Heart left ventricle (tissue), 16 donors: Measurements from ENCODE around the gene COQ7. TPM values are rescaled to one million over a fixed set of nuclear protein-coding genes. Genes with fewer than 3 reads are reported as not detected.

Source experiments
- ATAC-seq, 4 donors: fragments of 200-7000 bp; cut with Tn5 transposase; one replicate each; pipeline ENCODE4 v1.9.1; 2020 to 2022; ENCODE audit warnings: moderate library complexity in 4 of 4, mild to moderate bottlenecking in 3 of 4, moderate number of reproducible peaks in 1 of 4
- DNase-seq, 5 donors: peaks; one replicate each; pipeline ENCODE4 v3.0.0-alpha.2; 2020
- H3K27ac ChIP-seq, 12 donors: fragments of 200-600 bp; sonication (generic) in 4 of 12; one replicate each; pipeline versions ENCODE4 v1.5.0 to v1.8.0; 2016 to 2022; ENCODE audit warnings: mild to moderate bottlenecking in 2 of 12
- H3K27me3 ChIP-seq, 9 donors: fragments of 200-600 bp; sonication (generic) in 2 of 9; one replicate each; pipeline versions ENCODE4 v1.5.1 to v1.8.0; 2016 to 2022; ENCODE audit warnings: mild to moderate bottlenecking in 3 of 9
- H3K36me3 ChIP-seq, 9 donors: fragments of 200-600 bp; sonication (generic) in 2 of 9; one replicate each; pipeline versions ENCODE4 v1.5.0 to v1.8.0; 2018 to 2022; ENCODE audit warnings: mild to moderate bottlenecking in 2 of 9
- H3K4me1 ChIP-seq, 12 donors: fragments of 200-600 bp; sonication (generic) in 4 of 12; one replicate each; pipeline versions ENCODE4 v1.5.0 to v1.8.0; 2016 to 2022; ENCODE audit warnings: mild to moderate bottlenecking in 3 of 12
- H3K4me3 ChIP-seq, 12 donors: fragments of 200-600 bp; sonication (generic) in 4 of 12; one replicate each; pipeline versions ENCODE4 v1.5.0 to v1.8.0; 2017 to 2022; ENCODE audit warnings: mild to moderate bottlenecking in 9 of 12, moderate library complexity in 4 of 12
- H3K9me3 ChIP-seq, 12 donors: fragments of 200-600 bp; sonication (generic) in 4 of 12; one replicate each; pipeline versions ENCODE4 v1.5.0 to v1.8.0; 2016 to 2022; ENCODE audit warnings: mild to moderate bottlenecking in 1 of 12
- CTCF ChIP-seq, 12 donors: fragments of 200-600 bp; sonication (generic) in 4 of 12; IDR thresholded peaks; one replicate each; pipeline versions ENCODE4 v1.5.0 to v1.8.0; 2018 to 2022; ENCODE audit warnings: antibody characterized with exemption in 12 of 12, mild to moderate bottlenecking in 5 of 12
- POLR2A ChIP-seq, 2 donors: fragments of 450-650 bp; IDR thresholded peaks; one replicate each; pipeline ENCODE4 v1.6.1; 2017; ENCODE audit warnings: antibody characterized with exemption in 2 of 2, mild to moderate bottlenecking in 2 of 2, moderate library complexity in 2 of 2
- WGBS, 4 donors: extraction: QIAGEN DNeasy Blood & Tissue Kit in 2 of 4; methylation state at CpG; one replicate each; pipeline versions ENCODE4 v1.1.5 to v1.1.7; 2013 to 2018; 5-methylcytosine and 5-hydroxymethylcytosine counted together
- intact Hi-C, 10 donors: fragments of 100-400 bp; cut with DNase I; formaldehyde crosslinking; loops; one replicate each; pipeline versions ENCODE4 v1.11.1 to v1.14.2; 2022
- polyA plus RNA-seq, 2 donors: library from polyadenylated mRNA; stranded (reverse); fragments of 200-250 nt; gene quantifications; one replicate each; pipeline ENCODE4 v1.2.3, GENCODE V29; 2013
- total RNA-seq, 9 donors: library from RNA; depleted of rRNA in 2 of 9; stranded (reverse); fragments of >200 nt in 2 of 9; fragmentation: NEBNext Ultra II Directional in 3 of 9; extraction: Animal tissue kit (Norgen Biotek cat#: 25700) in 3 of 9; gene quantifications; one replicate each; pipeline versions ENCODE4 v1.1.0 to v1.2.4, GENCODE V29; 2016 to 2023
- donor health status: ischemic (EF 13 %, LVEDD 7.1; RV severe dilation, severe dysfunction).
- donor health status: healthy with polysubstance abuse.
- donor health status: DM: no; HTN: yes; CAD: no.
- donor health status: DM: no; HTN: no; CAD: no.
- donor health status: ischemic (EF 25% LVEDD 6.9; RV normal size, moderate dysfunction).
- donor health status: ischemic (EF 25% LVEDD 5.7; RV mildly dilated, moderate dysfunction).
- donor health status: healthy.
- donor health status: DM: yes; HTN: yes; CAD: no.
- donor health status: ischemic (EF 35%, LVEDD 5.7; RV mildly dilated, moderate dysfunction).
- donor health status: nonischemic (EF 11% LVEDD 7.7; RV severe dilation, severe dysfunction).
- donor health status: DM: yes; HTN: yes; CAD: no.
- donor health status: PGD.
- donor health status: ischemic (EF 29% LVEDD 5.4; RV normal size, mild dysfunction).
- donor health status: nonischemic (EF 23%, LVEDD 6.1; RV moderate dilation, normal function).

Gene COQ7
- total and polyA plus RNA-seq, 11 donors = 23.9 to 45.1 (median 33.3) TPM

GRCh38 chr16:19106625-19107020 is 39.2 kb downstream of the COQ7 start:
- Histone ChIP-seq H3K9me3 (no peaks in the 10 kb centered on the region), H3K4me1 (peaks cover 0 to 16% (median 0%) of the 10 kb centered on the region in 12 donors), H3K36me3 (no peaks in the 10 kb centered on the region), H3K27me3 (no peaks in the 10 kb centered on the region), H3K27ac (no peak overlapping the region), H3K4me3 (no peak overlapping the region)
- intact Hi-C loops = no loop called here
- ATAC-seq (no peak), DNase-seq (no peak)
- WGBS, 4 donors = 85 to 97% (median 94%) methylated on average over 2 of the region's 2 CpGs
- no peak for TF ChIP-seq POLR2A (IDR thresholded peaks at IDR 0.05)
- TF ChIP-seq CTCF (IDR thresholded peaks at IDR 0.05) = no peak

DNA sequence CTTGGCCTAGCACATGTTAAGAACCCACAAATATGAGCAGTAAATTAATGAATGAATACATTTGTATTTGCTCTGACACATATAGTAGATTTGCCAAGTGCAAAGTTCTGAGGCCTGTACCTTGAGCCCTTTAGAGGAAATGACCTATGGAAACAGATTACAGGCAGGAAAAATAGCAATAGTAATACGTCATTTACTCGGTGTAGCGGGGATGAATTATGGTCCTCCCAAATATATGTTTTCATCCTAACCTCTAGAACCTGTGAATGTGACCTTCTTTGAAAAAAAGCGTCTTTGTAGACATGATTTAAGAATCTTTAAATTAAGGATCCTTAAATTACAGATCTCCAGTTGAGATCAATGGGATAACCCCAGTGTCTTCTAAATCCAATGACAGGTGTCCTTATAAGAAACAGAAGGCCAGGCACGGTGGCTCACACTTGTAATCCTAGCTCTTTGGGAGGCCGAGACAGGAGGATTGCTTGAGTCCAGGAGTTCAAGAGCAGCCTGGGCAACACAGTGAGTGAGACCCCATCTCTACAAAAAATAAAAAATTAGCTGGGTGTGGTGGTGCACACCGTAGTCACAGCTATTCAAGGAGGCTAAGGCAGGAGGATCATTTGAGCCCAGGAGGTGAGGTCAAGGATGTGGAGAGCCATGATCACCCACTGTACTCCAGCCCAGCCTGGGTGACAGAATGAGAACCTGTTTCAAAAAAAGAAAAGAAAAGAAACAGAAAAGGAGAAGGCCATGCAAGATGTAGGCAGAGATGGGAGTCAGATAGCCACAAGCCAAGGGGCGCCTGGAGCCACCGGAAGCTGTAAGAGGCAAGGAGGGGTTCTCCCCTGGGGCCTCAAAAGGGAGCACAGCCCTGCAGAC is 41.2 kb downstream of the COQ7 start:
- Histone ChIP-seq H3K4me1 (peaks cover 0 to 31% (median 3%) of the 10 kb centered on the region in 12 donors), H3K36me3 (no peaks in the 10 kb centered on the region), H3K27ac (no peak overlapping the region), H3K27me3 (no peaks in the 10 kb centered on the region), H3K4me3 (no peak overlapping the region), H3K9me3 (no peaks in the 10 kb centered on the region)
- DNase-seq (no peak), ATAC-seq (no peak)
- 90 to 93% (median 92%) methylated on average over 9 of the region's 9 CpGs for WGBS, 4 donors
- intact Hi-C loops = no loop called here
- TF ChIP-seq POLR2A (IDR thresholded peaks at IDR 0.05) (no peak), CTCF (IDR thresholded peaks at IDR 0.05) (no peak)

GRCh38 chr16:19109288-19109664 is 41.9 kb downstream of the COQ7 start:
- peaks cover 0 to 31% (median 3%) of the 10 kb centered on the region in 12 donors for H3K4me1 ChIP-seq
- no peak for TF ChIP-seq CTCF (IDR thresholded peaks at IDR 0.05)
- no peak for TF ChIP-seq POLR2A (IDR thresholded peaks at IDR 0.05)
- intact Hi-C loops = no loop called here
- no peak overlapping the region for H3K27ac ChIP-seq
- H3K27me3 ChIP-seq = no peaks in the 10 kb centered on the region
- H3K4me3 ChIP-seq = no peak overlapping the region
- no peaks in the 10 kb centered on the region for H3K9me3 ChIP-seq
- 86 to 95% (median 93%) methylated on average over 4 of the region's 4 CpGs for WGBS, 4 donors
- H3K36me3 ChIP-seq = no peaks in the 10 kb centered on the region
- ATAC-seq (no peak), DNase-seq (no peak)

GRCh38 chr16:19110537-19111360 is 43.3 kb downstream of the COQ7 start:
- H3K9me3 ChIP-seq = no peaks in the 10 kb centered on the region
- H3K27me3 ChIP-seq = peaks cover 0 to 8% (median 0%) of the 10 kb centered on the region in 9 donors
- intact Hi-C loops = loop anchor here in 1 of 10 donors (10.0 kb wide), 1 partner anchor 54 kb away; the partner anchor contains the start of gene SYT17
- peaks cover 0 to 36% (median 13%) of the 10 kb centered on the region in 12 donors for H3K4me1 ChIP-seq
- ATAC-seq (no peak), DNase-seq (no peak)
- no peak overlapping the region for H3K4me3 ChIP-seq
- TF ChIP-seq CTCF (IDR thresholded peaks at IDR 0.05) (no peak), POLR2A (IDR thresholded peaks at IDR 0.05) (no peak)
- peaks cover 0 to 8% (median 5%) of the 10 kb centered on the region in 9 donors for H3K36me3 ChIP-seq
- no peak overlapping the region for H3K27ac ChIP-seq
- WGBS, 4 donors = 88 to 96% (median 92%) methylated on average over 4 of the region's 4 CpGs
